Measurements from ENCODE around the gene HMGN3.

- TF ChIP-seq CTCF (conservative IDR thresholded peaks at IDR 0.05 in 1 of 2, IDR thresholded peaks at IDR 0.05 in 1 of 2; ENCODE audit: extremely low read depth in 1 of 2, insufficient read depth in 1 of 2, low read depth in 1 of 2, low read length in 2 of 2) (no peak), EZH2 (IDR thresholded peaks at IDR 0.05; ENCODE audit: borderline replicate concordance, low read length) (no peak)
Measured at GRCh38 chr6:79173378-79173777, 61.1 kb downstream of the HMGN3 start.
